ENCODE data around the gene METTL25B.

Gene METTL25B

GRCh38 chr1:156727926-156728598, at the start of gene METTL25B:
TSS of gene METTL25B (plus strand) at chr1:156728469. CDS start at chr1:156729105, 636 bp downstream.
- peak; percentile 83 for DNase-seq

GRCh38 chr1:156680056-156680455, 48.2 kb upstream of the METTL25B start:
- no peak for DNase-seq

- DNase-seq = no peak
Measured at GRCh38 chr1:156681196-156681960, 46.9 kb upstream of the METTL25B start.

- DNase-seq = no peak
Measured at GRCh38 chr1:156682166-156682890, 45.9 kb upstream of the METTL25B start.

GRCh38 chr1:156684227-156684782, 44.0 kb upstream of the METTL25B start:
- no peak for DNase-seq

- DNase-seq = peak; percentile 62
Measured at GRCh38 chr1:156689035-156689952, 39.0 kb upstream of the METTL25B start.

GRCh38 chr1:156689953-156690674, 38.2 kb upstream of the METTL25B start:
- no peak for DNase-seq

- no peak for DNase-seq
Measured at GRCh38 chr1:156690675-156691036, 37.6 kb upstream of the METTL25B start.

- DNase-seq = no peak
Measured at GRCh38 chr1:156691191-156691590, 37.1 kb upstream of the METTL25B start.

GRCh38 chr1:156691665-156692440, 36.4 kb upstream of the METTL25B start:
- no peak for DNase-seq

GRCh38 chr1:156692441-156692924, 35.8 kb upstream of the METTL25B start:
- DNase-seq = no peak

GRCh38 chr1:156692925-156693847, 35.1 kb upstream of the METTL25B start:
- DNase-seq = no peak

- no peak for DNase-seq
Measured at GRCh38 chr1:156693848-156694689, 34.2 kb upstream of the METTL25B start.

GRCh38 chr1:156694690-156694962, 33.6 kb upstream of the METTL25B start:
- DNase-seq = no peak

GRCh38 chr1:156696755-156697154, 31.5 kb upstream of the METTL25B start:
- no peak for DNase-seq

- DNase-seq = no peak
Measured at GRCh38 chr1:156697481-156697880, 30.8 kb upstream of the METTL25B start.

GRCh38 chr1:156698995-156699394, 29.3 kb upstream of the METTL25B start:
- no peak for DNase-seq

GRCh38 chr1:156700736-156701531, 27.3 kb upstream of the METTL25B start:
- DNase-seq = no peak

All from NCI-H1048 (cell line).